A549 treated with Mapracorat at 1 μM for 4 hours (cell line): ENCODE results near the gene OVOL3. TPM values are rescaled to one million over a fixed set of nuclear protein-coding genes. Genes with fewer than 3 reads are reported as not detected.

ENCODE experiments used
- total RNA-seq: library from RNA; stranded (reverse); fragments of 200-300 nt; extraction: Qiagen RNA extraction; gene quantifications from 5 replicates; pipeline ENCODE4 v1.2.3, GENCODE V29; 2022

OVOL3 gene
- 0.29 to 0.78 TPM (median 0.41 TPM) in 4 of 5 replicates, not detected in the other for total RNA-seq

GRCh38 chr19:36110487-36111199, at the start of gene OVOL3:
Gene OVOL3 (plus strand): TSS chr19:36111143. CDS start chr19:36111203, 60 bp downstream.

DNA sequence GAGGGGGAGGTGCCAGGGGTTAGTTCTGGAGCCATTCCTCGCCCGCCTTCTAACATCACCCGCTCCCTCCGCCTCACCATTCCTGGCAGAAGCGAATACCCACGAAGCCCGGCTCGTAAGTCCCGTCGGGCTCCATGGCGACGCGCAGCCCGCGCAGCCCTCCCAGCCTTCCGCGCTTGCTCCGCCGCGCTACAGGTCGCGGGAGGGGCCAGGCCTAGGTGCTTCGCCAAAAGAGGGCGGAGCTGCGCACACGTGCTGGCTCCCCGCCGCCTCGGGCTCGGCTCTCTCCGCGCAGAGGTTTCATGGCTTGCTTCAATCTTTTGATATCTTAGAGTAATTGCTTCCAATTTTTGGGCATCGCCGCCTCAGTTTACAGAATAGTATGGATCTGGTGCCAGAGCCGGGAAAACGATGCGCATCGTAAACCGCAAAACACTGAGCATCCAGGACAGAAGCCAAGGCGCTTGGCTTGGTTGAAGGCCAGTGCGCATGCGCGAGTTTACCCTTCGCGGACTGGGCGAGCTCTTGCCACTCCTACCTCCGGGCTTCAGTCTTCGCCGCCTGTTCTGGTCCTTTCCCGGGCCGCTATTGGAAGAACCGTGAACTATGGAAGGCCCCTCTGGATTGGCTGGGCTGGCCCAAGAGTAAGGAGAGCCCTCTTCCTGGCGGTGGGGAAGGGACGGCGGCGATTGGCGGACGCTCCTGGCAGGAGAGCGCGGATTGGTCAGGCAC, 3.9 kb downstream of the OVOL3 start, which contains the start of gene POLR2I:
Gene POLR2I, minus strand, starts transcription at position 155 of the 732 bp plus-strand sequence. Its CDS starts 19 bp downstream, at position 136.

GRCh38 chr19:36115453-36116343, 4.8 kb downstream of the OVOL3 start, which contains the start of gene TBCB:
Gene TBCB (plus strand): TSS chr19:36115468. CDS start chr19:36115561, 93 bp downstream.

GRCh38 chr19:36139473-36140303, 28.7 kb downstream of the OVOL3 start, which contains the start of gene CAPNS1:
Gene CAPNS1 (plus strand): TSS chr19:36140066. CDS start chr19:36141012, 946 bp downstream.

DNA sequence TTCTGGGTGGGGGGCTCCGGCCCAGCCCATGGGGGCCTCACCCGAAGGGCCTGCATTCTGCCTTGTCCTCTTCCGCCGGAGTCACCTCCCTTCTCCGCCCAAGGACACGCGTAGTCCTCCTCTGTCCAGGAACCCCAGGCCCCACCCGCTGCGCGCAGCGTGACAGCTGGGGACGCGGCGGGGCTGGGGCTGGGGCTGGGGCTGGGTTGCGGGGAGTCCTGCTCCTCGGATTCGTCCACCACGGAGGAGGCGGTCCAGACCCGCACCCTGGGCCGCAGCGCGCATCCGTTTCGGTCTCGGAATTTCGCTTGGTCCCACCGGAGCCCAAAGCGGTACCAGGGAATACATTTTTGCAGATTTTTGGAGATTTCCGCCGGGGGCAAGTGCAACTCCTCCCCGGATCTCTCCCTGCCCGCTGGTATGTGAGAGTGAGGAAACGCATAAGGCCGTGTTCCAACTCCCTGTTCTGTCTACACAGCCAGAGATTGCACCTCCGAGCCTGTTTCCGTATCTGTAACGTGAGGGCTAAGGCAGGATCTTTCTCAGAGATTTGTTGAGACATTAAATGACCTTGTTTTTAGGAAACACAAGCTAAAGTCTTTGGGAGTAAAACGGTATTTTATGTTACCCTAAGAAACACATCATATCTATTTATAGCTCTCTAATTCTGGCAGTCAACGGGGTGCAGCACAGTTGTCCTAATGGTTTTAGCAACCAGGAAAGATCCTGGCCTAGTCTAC, 41.6 kb downstream of the OVOL3 start, which contains the start of gene COX7A1:
Gene COX7A1, minus strand, starts transcription at position 96 of the 740 bp plus-strand sequence. Its CDS starts 40 bp downstream, at position 56.

Other genes with a start within 250 kb of the OVOL3 start
- 73.4 to 99.4 TPM (median 94.1 TPM) in 5 replicates for gene APLP1, start 242.6 kb upstream of the OVOL3 start, total RNA-seq
- gene NFKBID, start 210.6 kb upstream of the OVOL3 start, total RNA-seq = 5.5 to 7.7 TPM (median 6.2 TPM) in 5 replicates
- gene HCST, start 208.6 kb upstream of the OVOL3 start, total RNA-seq = 0.30 to 0.45 TPM (median 0.35 TPM) in 5 replicates
- gene TYROBP, start 202.8 kb upstream of the OVOL3 start, total RNA-seq = not detected in 5 replicates
- gene LRFN3, start 174.8 kb upstream of the OVOL3 start, total RNA-seq = 12.9 to 23.3 TPM (median 21.0 TPM) in 5 replicates
- gene SDHAF1, start 116.0 kb upstream of the OVOL3 start, total RNA-seq = 28.4 to 51.5 TPM (median 47.8 TPM) in 5 replicates
- 0.11 to 0.28 TPM (median 0.15 TPM) in 5 replicates for gene SYNE4, start 102.3 kb upstream of the OVOL3 start, total RNA-seq
- 21.2 to 31.5 TPM (median 22.9 TPM) in 5 replicates for gene ALKBH6, start 96.9 kb upstream of the OVOL3 start, total RNA-seq
- gene CLIP3, start 78.3 kb upstream of the OVOL3 start, total RNA-seq = 0.72 to 1.3 TPM (median 0.84 TPM) in 5 replicates
- gene THAP8, start 56.9 kb upstream of the OVOL3 start, total RNA-seq = 4.9 to 8.1 TPM (median 6.5 TPM) in 5 replicates
- gene WDR62, start 56.2 kb upstream of the OVOL3 start, total RNA-seq = 19.3 to 30.3 TPM (median 26.1 TPM) in 5 replicates
- gene POLR2I, start 3.7 kb downstream of the OVOL3 start, total RNA-seq = 235 to 264 TPM (median 260 TPM) in 5 replicates
- gene TBCB, start 4.3 kb downstream of the OVOL3 start, total RNA-seq = 470 to 583 TPM (median 556 TPM) in 5 replicates
- gene CAPNS1, start 28.9 kb downstream of the OVOL3 start, total RNA-seq = 1,613 to 2,236 TPM (median 2,124 TPM) in 5 replicates
- not detected in 5 replicates for gene COX7A1, start 41.3 kb downstream of the OVOL3 start, total RNA-seq
- gene ZNF565, start 103.5 kb downstream of the OVOL3 start, total RNA-seq = 3.9 to 5.2 TPM (median 4.3 TPM) in 5 replicates
- gene ZNF146, start 104.0 kb downstream of the OVOL3 start, total RNA-seq = 105 to 154 TPM (median 113 TPM) in 5 replicates